Esophagus squamous epithelium (tissue), 5 donors: Measurements from ENCODE around the gene HNRNPDL. TPM values are rescaled to one million over a fixed set of nuclear protein-coding genes. Genes with fewer than 3 reads are reported as not detected.

Experiments used
- DNase-seq: peaks from one replicate; lab custom pipeline; 2025; lab: John Stamatoyannopoulos, UW
- H3K27ac ChIP-seq, 4 donors: fragments of 200-600 bp; sonication (generic); one replicate each; pipeline ENCODE4 v1.5.1; 2016 to 2019; ENCODE audit warnings: mild to moderate bottlenecking in 1 of 4
- H3K27me3 ChIP-seq, 4 donors: fragments of 200-600 bp; sonication (generic); 1 replicate in 3 of 4; 2 replicates in 1 of 4; pipeline versions ENCODE4 v1.5.1 to v1.6.0; 2017 to 2021; ENCODE audit warnings: antibody characterized with exemption in 1 of 4
- H3K36me3 ChIP-seq, 3 donors: fragments of 200-600 bp; sonication (generic); one replicate each; pipeline ENCODE4 v1.5.1; 2016 to 2019
- H3K4me1 ChIP-seq, 3 donors: fragments of 200-600 bp; sonication (generic); one replicate each; pipeline ENCODE4 v1.5.1; 2017 to 2019
- H3K4me3 ChIP-seq, 4 donors: fragments of 200-600 bp; sonication (generic); 1 replicate in 3 of 4; 2 replicates in 1 of 4; pipeline ENCODE4 v1.5.1; 2016 to 2019; ENCODE audit warnings: mild to moderate bottlenecking in 2 of 4, moderate library complexity in 1 of 4
- H3K9me3 ChIP-seq, 3 donors: fragments of 200-600 bp; sonication (generic); one replicate each; pipeline ENCODE4 v1.5.1; 2016 to 2019
- CTCF ChIP-seq, 6 experiments: fragments of 450-650 bp in 4 of 6; fragments of 200-600 bp in 2 of 6; sonication (generic) in 2 of 6; IDR thresholded peaks; one replicate each; pipeline ENCODE4 v1.5.1; 2016 to 2019; ENCODE audit warnings: antibody characterized with exemption in 6 of 6, mild to moderate bottlenecking in 4 of 6, moderate library complexity in 4 of 6
- POLR2A ChIP-seq, 4 donors: fragments of 450-650 bp; IDR thresholded peaks; one replicate each; pipeline ENCODE4 v1.6.1; 2017; ENCODE audit warnings: antibody characterized with exemption in 4 of 4, mild to moderate bottlenecking in 4 of 4, moderate library complexity in 3 of 4
- WGBS, 2 donors: methylation state at CpG; one replicate each; pipeline ENCODE4 v1.1.5; 2018; 5-methylcytosine and 5-hydroxymethylcytosine counted together
- intact Hi-C: fragments of 100-400 bp; cut with DNase I; formaldehyde crosslinking; loops from one replicate; pipeline ENCODE4 v1.15.0; 2022
- total RNA-seq, 4 donors: library from RNA; depleted of rRNA; stranded (reverse); fragments of >200 nt; gene quantifications; one replicate each; pipeline ENCODE4 v1.1.0, GENCODE V29; 2016
- donor health status: DM: yes; HTN: yes; CAD: no.

HNRNPDL gene
- total RNA-seq, 4 donors from 2014 or later: 69.1 to 201 (median 133) TPM

GRCh38 chr4:82458729-82459128 lies 28.5 kb upstream of the HNRNPDL start:
- TF ChIP-seq CTCF (IDR thresholded peaks at IDR 0.05) (no peak), POLR2A (IDR thresholded peaks at IDR 0.05) (no peak)
- intact Hi-C loops: no loop called here
- no peak for DNase-seq
- H3K4me3 ChIP-seq: no peak overlapping the region
- no peak overlapping the region for H3K27ac ChIP-seq
- H3K27me3 ChIP-seq: no peaks in the 10 kb centered on the region
- peaks cover 0 to 76% (median 12%) of the 10 kb centered on the region in 3 donors for H3K36me3 ChIP-seq
- no peaks in the 10 kb centered on the region for H3K9me3 ChIP-seq
- WGBS, 2 donors: 75 to 89% methylated on average over 2 of the region's 2 CpGs
- H3K4me1 ChIP-seq: peaks cover 0 to 14% (median 0%) of the 10 kb centered on the region in 3 donors

GRCh38 chr4:82457266-82457665 lies 27.0 kb upstream of the HNRNPDL start:
- Histone ChIP-seq H3K27ac (no peak overlapping the region), H3K36me3 (peaks cover 0 to 90% (median 16%) of the 10 kb centered on the region in 3 donors), H3K27me3 (no peaks in the 10 kb centered on the region), H3K4me3 (no peak overlapping the region), H3K4me1 (peaks cover 0 to 3% (median 0%) of the 10 kb centered on the region in 3 donors), H3K9me3 (no peaks in the 10 kb centered on the region)
- DNase-seq: no peak
- TF ChIP-seq CTCF (IDR thresholded peaks at IDR 0.05): no peak
- no peak for TF ChIP-seq POLR2A (IDR thresholded peaks at IDR 0.05)
- WGBS, 2 donors: 74 to 91% methylated on average over 4 to 7 of the region's 7 CpGs
- intact Hi-C loops: no loop called here

GRCh38 chr4:82452026-82452425 lies 21.8 kb upstream of the HNRNPDL start:
- intact Hi-C loops: no loop called here
- H3K4me1 ChIP-seq: peaks cover 0 to 5% (median 0%) of the 10 kb centered on the region in 3 donors
- WGBS, 2 donors: 94 to 95% methylated on average over 7 of the region's 7 CpGs
- DNase-seq: no peak
- no peaks in the 10 kb centered on the region for H3K27me3 ChIP-seq
- TF ChIP-seq POLR2A (IDR thresholded peaks at IDR 0.05): no peak
- no peak for TF ChIP-seq CTCF (IDR thresholded peaks at IDR 0.05)
- no peak overlapping the region for H3K27ac ChIP-seq
- H3K36me3 ChIP-seq: peaks cover 0 to 95% (median 20%) of the 10 kb centered on the region in 3 donors
- H3K4me3 ChIP-seq: no peak overlapping the region
- H3K9me3 ChIP-seq: no peaks in the 10 kb centered on the region

- intact Hi-C loops: no loop called here
- TF ChIP-seq POLR2A (IDR thresholded peaks at IDR 0.05): no peak
- no peak for TF ChIP-seq CTCF (IDR thresholded peaks at IDR 0.05)
These were observed 20.9 kb upstream of the HNRNPDL start for GRCh38 chr4:82450966-82451755.

GRCh38 chr4:82447886-82448285 lies 17.6 kb upstream of the HNRNPDL start:
- DNase-seq: no peak
- TF ChIP-seq POLR2A (IDR thresholded peaks at IDR 0.05): no peak
- Histone ChIP-seq H3K36me3 (peaks cover 0 to 66% (median 17%) of the 10 kb centered on the region in 3 donors), H3K9me3 (no peaks in the 10 kb centered on the region), H3K27ac (no peak overlapping the region), H3K4me3 (no peak overlapping the region), H3K4me1 (peaks cover 0 to 5% (median 0%) of the 10 kb centered on the region in 3 donors), H3K27me3 (no peaks in the 10 kb centered on the region)
- WGBS, 2 donors: 84 to 85% methylated on average over 1 of the region's 1 CpG
- intact Hi-C loops: no loop called here

More at GRCh38 chr4:82450966-82451755, 20.9 kb upstream of the HNRNPDL start:
- Histone ChIP-seq H3K4me3 (no peak overlapping the region), H3K36me3 (peaks cover 0 to 87% (median 17%) of the 10 kb centered on the region in 3 donors), H3K4me1 (peaks cover 0 to 5% (median 0%) of the 10 kb centered on the region in 3 donors), H3K9me3 (no peaks in the 10 kb centered on the region), H3K27me3 (no peaks in the 10 kb centered on the region), H3K27ac (no peak overlapping the region)
- DNase-seq: no peak
- 77 to 78% methylated on average over 11 to 13 of the region's 13 CpGs for WGBS, 2 donors
